Hindlimb muscle (tissue), 1 donor: ENCODE measurements around the gene ZSCAN25. TPM values are rescaled to one million over a fixed set of nuclear protein-coding genes. Genes with fewer than 3 reads are reported as not detected.
"Not testable (repeated sequence)": the region's sequence is repeated elsewhere in the genome, so short reads cannot be mapped to it uniquely, and the experiment has no call there.

ENCODE experiments used
- DNase-seq: peaks from one replicate; pipeline ENCODE4 v3.0.0-alpha.2; 2013
- polyA plus RNA-seq: library from polyadenylated mRNA; unstranded; fragments of 120-200 nt; gene quantifications from one replicate; pipeline ENCODE4 v1.2.1, GENCODE V29; 2013; ENCODE audit not compliant: insufficient read length

Gene ZSCAN25
- polyA plus RNA-seq, 1 donor: 11.0 TPM

- no peak for DNase-seq
Observed at GRCh38 chr7:99651290-99651689, 34.5 kb downstream of the ZSCAN25 start.

- DNase-seq: no peak
Observed at GRCh38 chr7:99652671-99653070, 35.9 kb downstream of the ZSCAN25 start.

- not testable (repeated sequence) for DNase-seq
Observed at GRCh38 chr7:99653269-99653668, 36.5 kb downstream of the ZSCAN25 start.

GRCh38 chr7:99653754-99654153, 37.0 kb downstream of the ZSCAN25 start:
- no peak for DNase-seq

- not testable (repeated sequence) for DNase-seq
Observed at GRCh38 chr7:99654626-99655025, 37.9 kb downstream of the ZSCAN25 start.

GRCh38 chr7:99657879-99658278, 41.1 kb downstream of the ZSCAN25 start:
- DNase-seq: not testable (repeated sequence)

- DNase-seq: no peak
Observed at GRCh38 chr7:99665312-99666012, 48.7 kb downstream of the ZSCAN25 start.

- no peak for DNase-seq
Observed at GRCh38 chr7:99666013-99666395, 49.3 kb downstream of the ZSCAN25 start.

GRCh38 chr7:99667179-99667578, 50.4 kb downstream of the ZSCAN25 start:
- DNase-seq: no peak

GRCh38 chr7:99668541-99668940, 51.8 kb downstream of the ZSCAN25 start:
- DNase-seq: no peak

- DNase-seq: no peak
Observed at GRCh38 chr7:99669782-99670181, 53.0 kb downstream of the ZSCAN25 start.

- no peak for DNase-seq
Observed at GRCh38 chr7:99672573-99672972, 55.8 kb downstream of the ZSCAN25 start.

GRCh38 chr7:99674995-99675742, 58.4 kb downstream of the ZSCAN25 start:
- no peak for DNase-seq

GRCh38 chr7:99677013-99677647, 60.4 kb downstream of the ZSCAN25 start:
- DNase-seq: no peak

- DNase-seq: no peak
Observed at GRCh38 chr7:99677648-99678045, 60.9 kb downstream of the ZSCAN25 start.

- DNase-seq: no peak
Observed at GRCh38 chr7:99679032-99679399, 62.3 kb downstream of the ZSCAN25 start.

- DNase-seq: peak; percentile 43
Observed at GRCh38 chr7:99679400-99680191, 62.9 kb downstream of the ZSCAN25 start, which contains the start of gene CYP3A5. Gene CYP3A5, minus strand, starts transcription at chr7:99679996. Its CDS starts 100 bp downstream, at chr7:99679896.

Other genes with a start within 250 kb of the ZSCAN25 start
- gene ARPC1B, start 242.2 kb upstream of the ZSCAN25 start, polyA plus RNA-seq: 48.9 TPM
- gene PDAP1, start 208.3 kb upstream of the ZSCAN25 start, polyA plus RNA-seq: 119 TPM
- gene BUD31, start 208.0 kb upstream of the ZSCAN25 start, polyA plus RNA-seq: 77.2 TPM
- gene PTCD1, start 178.1 kb upstream of the ZSCAN25 start, polyA plus RNA-seq: 3.8 TPM
- 38.0 TPM for gene CPSF4, start 178.0 kb upstream of the ZSCAN25 start, polyA plus RNA-seq
- 369 TPM for gene ATP5MF, start 150.8 kb upstream of the ZSCAN25 start, polyA plus RNA-seq
- 32.1 TPM for gene ZNF789, start 144.1 kb upstream of the ZSCAN25 start, polyA plus RNA-seq
- gene ZNF394, start 116.7 kb upstream of the ZSCAN25 start, polyA plus RNA-seq: 10.4 TPM
- gene ZKSCAN5, start 112.3 kb upstream of the ZSCAN25 start, polyA plus RNA-seq: 10.2 TPM
- gene FAM200A, start 64.8 kb upstream of the ZSCAN25 start, polyA plus RNA-seq: 8.9 TPM
- gene ZNF655, start 58.3 kb upstream of the ZSCAN25 start, polyA plus RNA-seq: 42.0 TPM
- 0.94 TPM for gene TMEM225B, start 18.7 kb upstream of the ZSCAN25 start, polyA plus RNA-seq
- 1.0 TPM for gene CYP3A5, start 63.0 kb downstream of the ZSCAN25 start, polyA plus RNA-seq
- gene CYP3A7, start 118.2 kb downstream of the ZSCAN25 start, polyA plus RNA-seq: not detected
- gene CYP3A4, start 167.2 kb downstream of the ZSCAN25 start, polyA plus RNA-seq: not detected
- gene CYP3A43, start 211.1 kb downstream of the ZSCAN25 start, polyA plus RNA-seq: not detected